HEK293 (cell line): ENCODE measurements around the gene SPRY1.

ENCODE experiments used
- SP2 ChIP-seq: fragments of 450-650 bp; formaldehyde crosslinking; IDR thresholded peaks from 2 replicates; pipeline ENCODE4 v1.5.1; 2016; ENCODE audit warnings: missing biosample characterization, missing genetic modification characterization
- ZNF311 ChIP-seq: fragments of 450-650 bp; formaldehyde crosslinking; IDR thresholded peaks from 2 replicates; pipeline ENCODE4 v1.5.1; 2017; ENCODE audit warnings: missing biosample characterization, missing genetic modification characterization, borderline replicate concordance
- ZNF488 ChIP-seq: fragments of 450-650 bp; formaldehyde crosslinking; IDR thresholded peaks from 2 replicates; pipeline ENCODE4 v1.5.1; 2016; ENCODE audit warnings: missing biosample characterization, missing genetic modification characterization
- ZNF600 ChIP-seq: fragments of 450-650 bp; formaldehyde crosslinking; IDR thresholded peaks from 2 replicates; pipeline ENCODE4 v1.5.1; 2016; ENCODE audit warnings: missing biosample characterization, missing genetic modification characterization
- TF ChIP-seq, protein P1 (sequence below): fragments of 450-650 bp; formaldehyde crosslinking; IDR thresholded peaks from 2 replicates; pipeline ENCODE4 v1.5.1; 2016; ENCODE audit warnings: missing biosample characterization, missing genetic modification characterization

GRCh38 chr4:123409334-123409733 is 12.7 kb downstream of the SPRY1 start:
- TF ChIP-seq ZNF600 (tag by site-specific recombination) (no peak), ZNF311 (tag by site-specific recombination) (no peak), SP2 (tag by site-specific recombination) (no peak), ZNF488 (tag by site-specific recombination) (no peak)
- TF ChIP-seq, protein P1, sequence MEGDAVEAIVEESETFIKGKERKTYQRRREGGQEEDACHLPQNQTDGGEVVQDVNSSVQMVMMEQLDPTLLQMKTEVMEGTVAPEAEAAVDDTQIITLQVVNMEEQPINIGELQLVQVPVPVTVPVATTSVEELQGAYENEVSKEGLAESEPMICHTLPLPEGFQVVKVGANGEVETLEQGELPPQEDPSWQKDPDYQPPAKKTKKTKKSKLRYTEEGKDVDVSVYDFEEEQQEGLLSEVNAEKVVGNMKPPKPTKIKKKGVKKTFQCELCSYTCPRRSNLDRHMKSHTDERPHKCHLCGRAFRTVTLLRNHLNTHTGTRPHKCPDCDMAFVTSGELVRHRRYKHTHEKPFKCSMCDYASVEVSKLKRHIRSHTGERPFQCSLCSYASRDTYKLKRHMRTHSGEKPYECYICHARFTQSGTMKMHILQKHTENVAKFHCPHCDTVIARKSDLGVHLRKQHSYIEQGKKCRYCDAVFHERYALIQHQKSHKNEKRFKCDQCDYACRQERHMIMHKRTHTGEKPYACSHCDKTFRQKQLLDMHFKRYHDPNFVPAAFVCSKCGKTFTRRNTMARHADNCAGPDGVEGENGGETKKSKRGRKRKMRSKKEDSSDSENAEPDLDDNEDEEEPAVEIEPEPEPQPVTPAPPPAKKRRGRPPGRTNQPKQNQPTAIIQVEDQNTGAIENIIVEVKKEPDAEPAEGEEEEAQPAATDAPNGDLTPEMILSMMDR (tag by site-specific recombination) = no peak
